Effector CD4-positive, alpha-beta T cell (primary cell): ENCODE data around the gene GOLGA6L24. TPM values are rescaled to one million over a fixed set of nuclear protein-coding genes. Genes with fewer than 3 reads are reported as not detected.
"Not testable (repeated sequence)": the region's sequence is repeated elsewhere in the genome, so short reads cannot be mapped to it uniquely, and the experiment has no call there.

ENCODE experiments used
- DNase-seq: peaks from one replicate; pipeline ENCODE4 v3.0.0-alpha.2; 2020
- total RNA-seq: gene quantifications from one replicate; lab custom pipeline; 2026; lab: John Stamatoyannopoulos, UW

GOLGA6L24 gene, protein sequence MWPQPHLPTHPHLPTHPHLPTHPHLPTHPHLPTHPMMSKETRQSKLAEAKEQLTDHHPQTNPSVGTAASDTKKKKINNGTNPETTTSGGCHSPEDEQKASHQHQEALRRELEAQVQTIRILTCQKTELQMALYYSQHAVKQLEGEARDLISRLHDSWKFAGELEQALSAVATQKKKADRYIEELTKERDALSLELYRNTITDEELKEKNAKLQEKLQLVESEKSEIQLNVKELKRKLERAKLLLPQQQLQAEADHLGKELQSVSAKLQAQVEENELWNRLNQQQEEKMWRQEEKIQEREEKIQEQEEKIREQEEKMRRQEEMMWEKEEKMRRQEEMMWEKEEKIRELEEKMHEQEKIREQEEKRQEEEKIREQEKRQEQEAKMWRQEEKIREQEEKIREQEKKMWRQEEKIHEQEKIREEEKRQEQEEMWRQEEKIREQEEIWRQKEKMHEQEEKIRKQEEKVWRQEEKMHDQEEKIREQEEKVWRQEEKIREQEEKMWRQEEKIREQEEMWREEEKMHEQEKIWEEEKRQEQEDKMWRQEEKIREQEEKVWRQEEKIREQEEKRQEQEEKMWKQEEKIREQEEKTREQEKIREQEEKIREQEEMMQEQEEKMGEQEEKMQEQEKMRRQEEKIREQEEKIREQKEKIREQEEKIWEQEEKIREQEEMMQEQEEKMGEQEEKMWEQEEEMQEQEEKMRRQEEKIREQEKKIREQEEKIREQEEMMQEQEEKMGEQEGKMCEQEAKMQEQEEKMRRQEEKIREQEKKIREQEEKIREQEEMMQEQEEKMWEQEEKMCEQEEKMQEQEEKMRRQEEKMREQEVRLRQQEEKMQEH
- not detected for total RNA-seq

DNA sequence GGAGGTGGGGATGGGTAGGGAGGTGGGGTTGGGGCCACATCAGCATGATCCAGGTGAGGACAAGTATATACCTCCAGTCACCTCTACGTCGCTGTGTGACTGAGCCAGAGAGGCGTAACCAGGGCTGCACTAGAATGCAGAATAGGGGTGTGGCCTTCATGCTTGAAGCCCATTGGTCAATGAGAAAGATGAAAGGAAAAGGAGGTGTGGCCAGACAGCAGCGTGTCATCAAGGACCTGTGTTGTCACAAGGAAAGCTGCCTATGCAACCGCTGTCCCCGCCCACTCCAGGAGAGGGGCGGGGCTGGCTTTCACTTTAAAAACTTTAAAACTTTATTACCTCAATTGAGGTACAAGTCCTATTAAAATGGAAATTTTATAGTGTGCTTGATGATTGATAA, at the start of gene GOLGA6L24:
Gene GOLGA6L24 (minus strand): TSS at position 101 of the 400 bp plus-strand sequence. CDS start 61 bp downstream, at position 40.
- DNase-seq: not testable (repeated sequence)

DNA sequence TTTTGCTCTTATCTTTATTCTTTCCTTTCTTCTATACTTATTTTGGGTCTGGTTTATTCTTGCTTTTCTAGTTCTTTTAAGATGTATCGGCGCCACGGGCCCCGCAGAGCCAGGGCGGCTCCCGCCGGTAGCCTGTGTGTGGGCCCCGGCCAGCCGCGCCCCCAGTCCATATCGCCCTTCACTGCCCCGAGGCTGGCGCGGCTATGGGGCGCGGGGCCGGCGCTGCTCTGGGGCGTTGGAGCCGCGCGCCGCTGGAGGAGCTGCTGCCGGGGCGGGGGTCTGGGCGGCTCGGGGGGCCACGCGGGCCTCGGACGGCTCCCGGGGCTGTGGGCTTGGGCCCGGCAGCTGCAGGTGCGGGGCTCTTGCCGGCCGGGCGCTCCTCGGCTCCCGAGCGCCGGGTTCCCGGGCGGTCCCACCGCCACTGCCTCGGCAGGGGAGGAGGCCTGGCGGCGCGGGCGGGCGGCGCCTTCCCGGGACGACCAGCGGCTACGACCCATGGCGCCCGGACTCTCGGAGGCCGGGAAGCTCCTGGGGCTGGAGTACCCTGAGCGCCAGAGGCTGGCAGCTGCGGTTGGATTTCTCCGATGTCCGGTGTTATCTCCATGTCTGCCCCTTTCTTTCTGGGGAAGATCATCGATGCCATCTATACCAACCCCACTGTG, 45.0 kb upstream of the GOLGA6L24 start:
- DNase-seq: not testable (repeated sequence)

DNA sequence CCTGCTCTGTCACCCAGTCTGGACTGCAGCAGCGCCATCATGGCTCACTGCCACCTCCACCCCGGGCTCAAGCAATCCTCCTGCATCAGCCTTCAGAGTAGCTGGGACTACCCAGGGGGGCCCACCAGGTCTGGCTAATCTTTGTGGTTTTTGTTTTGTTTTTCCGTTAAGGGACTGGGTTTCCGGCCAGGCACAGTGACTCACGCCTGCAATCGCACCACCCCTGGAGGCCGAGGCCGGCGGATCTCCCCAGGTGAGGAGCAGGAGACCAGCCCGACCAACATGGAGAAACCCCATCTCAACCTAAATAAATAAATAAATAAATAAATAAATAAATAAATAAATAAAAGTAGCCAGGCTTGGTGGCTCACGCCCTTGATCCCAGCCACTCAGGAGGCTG, 38.1 kb upstream of the GOLGA6L24 start:
- DNase-seq: not testable (repeated sequence)

DNA sequence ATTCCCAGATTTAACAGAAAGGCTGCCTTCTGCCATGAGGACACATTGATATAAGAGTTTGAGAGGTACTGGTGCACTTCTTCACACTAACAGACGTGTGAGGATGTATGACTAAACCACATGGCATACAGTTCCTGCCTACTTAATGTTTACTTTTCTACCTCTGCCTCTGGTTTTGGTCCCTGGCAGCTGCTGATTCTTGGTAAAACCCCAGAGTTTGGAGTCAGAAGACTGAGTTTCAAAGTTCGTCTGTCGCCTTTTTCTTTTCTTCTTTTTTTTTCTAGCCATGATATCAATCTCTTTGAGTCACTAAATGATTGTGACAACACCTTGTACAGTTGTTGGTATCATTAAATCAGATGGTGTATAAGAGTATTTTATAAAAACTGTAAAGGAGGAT, 22.2 kb upstream of the GOLGA6L24 start:
- DNase-seq: not testable (repeated sequence)

DNA sequence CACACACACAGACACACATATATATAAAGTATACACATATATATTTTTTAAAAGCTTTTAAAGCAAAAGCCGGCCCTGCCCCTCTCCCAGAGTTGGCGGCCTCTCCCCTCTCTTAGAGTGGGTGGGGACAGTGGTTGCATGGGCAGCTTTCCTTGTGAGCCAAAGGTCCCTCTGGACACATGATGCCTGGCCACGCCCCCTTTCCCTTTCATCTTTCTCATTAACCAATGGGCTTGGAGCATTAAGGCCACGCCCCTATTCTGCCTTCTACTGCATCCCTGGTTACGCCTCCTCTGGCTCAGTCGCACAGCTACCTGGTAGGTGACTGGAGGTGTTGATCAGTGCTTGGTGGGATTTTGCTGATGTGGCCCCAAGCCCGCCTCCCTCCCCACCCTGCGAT, 20.5 kb upstream of the GOLGA6L24 start, which contains the start of gene GOLGA8F:
Gene GOLGA8F (plus strand): TSS at position 301 of the 400 bp plus-strand sequence. CDS start 98 bp downstream, at position 399.
- DNase-seq: not testable (repeated sequence)

DNA sequence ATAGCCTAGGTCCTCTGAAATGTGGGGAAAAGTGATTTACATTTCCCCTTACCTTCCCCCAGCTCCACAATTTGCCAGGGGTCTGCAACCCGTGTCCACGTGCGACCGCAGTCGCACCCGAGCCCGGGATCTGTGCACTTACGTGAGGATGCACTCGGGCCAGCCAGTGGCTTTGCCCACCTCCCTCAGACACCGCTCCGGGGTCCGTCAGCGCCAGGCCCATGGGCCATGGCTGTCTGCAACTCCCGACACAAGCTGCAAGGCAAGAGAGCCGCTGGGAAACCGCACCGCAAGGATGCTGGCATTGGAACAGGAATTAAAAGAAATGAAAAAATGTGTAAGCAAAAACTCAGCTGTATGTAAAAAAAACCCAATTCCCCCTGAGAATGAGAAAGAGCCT, 7.6 kb upstream of the GOLGA6L24 start:
- DNase-seq: not testable (repeated sequence)

DNA sequence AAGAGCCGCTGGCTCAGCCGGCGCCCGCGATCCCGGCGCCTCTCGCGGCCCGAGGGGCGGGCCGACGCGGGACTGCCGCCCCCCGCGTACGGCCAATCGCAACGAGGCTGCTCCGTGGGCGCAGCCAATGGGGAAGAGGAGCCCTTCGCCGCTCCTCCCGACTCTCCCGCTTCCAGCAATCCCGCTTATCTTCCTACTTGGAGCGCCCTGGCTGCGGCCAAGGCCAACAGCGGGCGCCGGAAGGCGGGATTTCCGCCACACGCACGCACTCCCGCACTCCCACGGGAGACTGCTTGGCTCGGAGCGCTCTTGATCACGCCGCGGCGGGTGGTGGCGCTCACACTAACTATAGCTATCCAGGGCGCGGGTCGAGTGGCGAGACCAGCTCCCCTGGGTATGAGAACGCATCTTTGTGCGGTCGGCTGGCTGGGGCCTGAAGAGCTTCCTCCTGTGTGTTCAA, 35.7 kb downstream of the GOLGA6L24 start, which contains the start of gene HERC2:
Gene HERC2 (minus strand): TSS at position 51 of the 460 bp plus-strand sequence. CDS start 746 bp downstream, outside the sequence.
- DNase-seq: not testable (repeated sequence)

DNA sequence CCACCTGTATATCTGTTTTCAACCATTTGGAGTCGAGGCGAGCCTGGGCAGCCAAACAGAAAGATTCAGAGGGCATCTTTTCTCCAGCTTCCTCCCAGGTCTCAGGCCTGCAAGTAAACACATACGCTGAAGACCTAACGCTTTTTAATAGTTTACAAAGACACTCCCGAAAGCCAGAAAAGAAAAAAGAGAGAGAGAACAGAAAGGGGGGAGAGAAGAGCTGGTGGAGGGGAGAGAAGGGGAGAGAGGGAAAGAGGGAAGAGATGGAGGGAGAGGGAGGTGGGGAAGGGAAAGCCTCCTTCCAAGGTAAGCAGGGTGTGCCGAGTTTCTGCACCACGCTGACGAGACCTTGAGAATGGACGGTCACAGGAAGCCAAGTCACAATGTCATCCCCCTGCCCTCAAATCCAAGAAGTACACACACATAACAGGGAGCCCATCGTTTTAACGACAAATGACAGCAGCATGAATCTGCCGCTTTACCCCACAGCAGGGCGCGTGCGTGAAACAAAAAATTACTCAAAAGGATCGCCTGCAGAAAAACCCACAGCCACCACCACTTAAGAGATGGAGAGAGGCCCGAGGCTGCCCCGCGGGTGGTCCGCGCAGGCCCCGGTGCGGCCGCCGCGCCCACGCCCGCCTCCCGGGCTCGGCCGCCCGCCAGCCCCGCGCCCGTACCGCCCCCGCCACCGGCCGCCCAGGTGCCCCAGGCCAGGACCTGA, 36.4 kb downstream of the GOLGA6L24 start:
- DNase-seq: not testable (repeated sequence)

DNA sequence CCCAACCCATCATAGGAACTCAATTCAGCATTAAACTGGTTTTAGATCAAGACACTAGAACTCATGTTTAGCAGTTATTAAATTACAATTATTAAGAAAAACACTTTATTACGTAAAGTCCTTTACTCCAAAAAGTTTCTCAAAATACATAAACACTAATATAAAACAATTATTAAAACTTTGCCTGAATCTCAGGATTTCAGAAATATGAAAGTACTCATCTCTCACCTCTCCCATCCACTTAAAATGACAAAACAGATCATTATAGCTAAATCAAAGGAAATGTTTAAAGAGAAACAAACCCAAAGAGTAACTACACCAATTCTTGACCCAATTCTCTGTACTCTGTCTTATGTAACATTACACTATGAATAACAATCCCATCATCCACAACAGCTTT, 38.2 kb downstream of the GOLGA6L24 start:
- DNase-seq: not testable (repeated sequence)

DNA sequence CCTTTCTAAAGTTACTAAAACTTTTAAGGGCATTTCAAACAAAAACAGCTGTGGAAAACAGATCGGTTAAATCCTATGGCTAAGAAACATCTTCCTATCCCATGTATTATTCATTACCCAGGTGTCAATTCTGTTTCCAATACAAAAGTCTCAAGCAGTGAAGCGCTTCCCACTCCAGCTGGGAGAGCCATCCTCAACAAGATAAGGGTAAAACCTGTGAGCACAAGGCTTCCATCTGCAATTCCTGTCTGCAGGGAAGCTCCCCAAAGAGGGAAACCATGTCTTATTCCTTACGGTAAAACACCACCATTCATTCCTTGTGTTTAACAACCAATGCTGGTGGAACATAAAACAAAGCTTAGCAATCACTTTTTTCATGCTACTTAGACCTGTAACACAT, 39.1 kb downstream of the GOLGA6L24 start:
- DNase-seq: not testable (repeated sequence)

DNA sequence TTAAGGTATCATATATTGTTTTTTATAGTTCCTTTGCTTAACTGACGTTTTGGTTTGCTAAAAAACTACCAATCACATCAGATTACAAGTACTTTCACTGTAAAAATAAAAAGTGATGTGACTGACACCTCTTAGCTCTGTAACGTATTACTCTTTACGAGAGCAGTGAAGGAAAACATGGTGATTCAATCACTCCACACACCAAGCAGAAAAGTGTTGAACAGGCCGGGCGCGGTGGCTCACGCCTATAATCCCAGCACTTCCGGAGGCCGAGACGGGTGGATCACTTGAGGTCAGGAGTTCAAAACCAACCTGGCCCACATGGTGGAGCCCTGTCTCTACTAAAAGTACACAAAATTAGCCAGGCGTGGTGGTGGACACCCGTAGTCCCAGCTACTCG, 39.8 kb downstream of the GOLGA6L24 start:
- DNase-seq: not testable (repeated sequence)

DNA sequence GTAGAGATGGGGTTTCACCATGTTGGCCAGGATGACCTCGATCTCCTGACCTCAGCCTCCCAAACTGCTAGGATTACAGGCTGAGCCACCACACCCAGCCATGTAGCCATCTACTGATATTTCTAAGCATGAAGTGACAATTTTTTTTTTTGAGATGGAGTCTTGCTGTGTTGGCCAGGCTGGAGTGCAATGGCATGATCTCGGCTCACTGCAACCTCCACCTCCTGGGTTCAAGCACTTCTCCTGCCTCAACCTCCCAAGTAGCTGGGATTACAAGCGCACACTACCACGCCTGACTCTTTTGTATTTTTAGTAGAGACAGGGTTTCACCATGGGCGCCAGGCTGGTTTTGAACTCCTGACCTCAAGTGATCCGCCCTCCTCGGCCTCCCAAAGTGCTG, 40.9 kb downstream of the GOLGA6L24 start:
- DNase-seq: not testable (repeated sequence)

DNA sequence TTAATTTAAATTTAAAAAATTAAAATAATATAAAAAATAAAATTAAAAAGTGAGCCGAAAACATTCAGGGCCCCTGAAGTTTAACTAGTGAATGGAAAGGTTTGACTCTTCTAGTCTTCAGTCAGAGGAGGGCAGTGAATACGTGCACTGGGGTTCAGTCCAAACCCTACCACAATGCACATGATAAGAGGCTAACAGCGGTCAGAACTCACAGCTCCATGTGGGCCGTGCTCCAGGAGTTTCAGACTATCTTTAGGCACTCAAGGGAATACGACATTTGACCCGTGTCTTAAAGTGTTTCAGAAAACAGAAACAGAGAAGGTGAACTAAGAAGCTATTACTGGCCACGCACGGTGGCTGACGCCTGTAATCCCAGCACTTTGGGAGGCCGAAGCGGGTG, 47.4 kb downstream of the GOLGA6L24 start:
- DNase-seq: not testable (repeated sequence)

DNA sequence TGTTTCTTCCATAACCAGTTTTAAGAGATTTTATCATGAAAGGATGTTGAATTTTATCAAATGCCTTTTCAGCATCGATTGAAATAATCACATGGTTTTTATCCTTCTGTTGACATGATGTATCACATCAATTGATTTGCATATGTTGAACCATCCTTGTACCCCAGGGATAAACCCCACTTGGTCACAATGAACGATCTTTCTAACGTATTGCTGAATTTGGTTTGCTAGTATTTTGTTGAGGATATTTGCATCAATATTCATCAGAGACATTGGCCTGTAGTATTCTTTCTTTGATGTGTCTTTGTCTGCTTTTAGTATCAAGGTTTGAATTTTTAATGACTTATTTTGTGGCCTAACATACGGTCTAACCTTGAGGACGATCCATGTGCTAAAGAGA, 49.2 kb downstream of the GOLGA6L24 start:
- not testable (repeated sequence) for DNase-seq
